ENCODE results near the gene RFC4. TPM values are rescaled to one million over a fixed set of nuclear protein-coding genes. Genes with fewer than 3 reads are reported as not detected.

The RFC4 gene
- total and polyA plus RNA-seq, 2 of the 13 experiments (the other 11 are each of a cell fraction or from before 2014, with no cell fraction given), result 18.5 to 103 TPM

DNA sequence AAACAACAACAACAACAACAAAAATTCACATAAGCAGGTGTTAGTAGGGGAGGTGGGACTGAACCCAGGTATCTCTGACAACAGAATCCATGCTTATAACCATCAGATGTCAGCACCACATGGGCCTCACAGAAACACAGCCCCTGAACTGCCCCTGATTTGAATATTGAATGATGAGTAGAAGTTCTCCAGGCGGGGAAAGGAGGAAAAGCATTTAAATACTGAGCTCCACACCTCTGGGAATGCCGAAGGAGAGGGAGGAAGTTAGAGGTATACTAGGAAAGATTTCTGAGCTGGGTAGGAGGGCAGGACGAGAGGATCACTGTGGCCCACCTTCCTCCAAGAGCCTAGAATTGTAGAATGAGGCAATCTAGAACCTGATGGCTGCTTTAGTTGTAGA, 54.8 kb downstream of the RFC4 start:
- no peak for FAIRE-seq
- Histone ChIP-seq H4K20me1 (ENCODE audit: insufficient read depth, low read length) (no peaks in the 10 kb centered on the region), H3K4me2 (ENCODE audit: low read depth, low read length) (no peak overlapping the region), H3K4me3 (replicated peaks in 1 of 3; ENCODE audit: insufficient read depth in 1 of 3, low read depth in 2 of 3, low read length in 3 of 3) (no peak overlapping the region), H3K27me3 (ENCODE audit: control insufficient read depth in 1 of 2, insufficient read depth in 2 of 2, low read length in 2 of 2) (no peaks in the 10 kb centered on the region), H3K4me1 (ENCODE audit: insufficient read depth, low read length) (peaks cover 13% of the 10 kb centered on the region), H2AFZ (ENCODE audit: low read length) (no peak overlapping the region), H3K27ac (ENCODE audit: extremely low read length, insufficient read depth, low read length) (no peak overlapping the region), H3K9ac (ENCODE audit: insufficient read depth, low read depth, low read length) (no peak overlapping the region), H3K36me3 (replicated peaks in 1 of 2; ENCODE audit: control insufficient read depth in 1 of 2, insufficient read depth in 2 of 2, low read length in 2 of 2) (no peaks in the 10 kb centered on the region), H3K79me2 (ENCODE audit: insufficient read depth, low read length) (no peaks in the 10 kb centered on the region), H3K9me3 (ENCODE audit: low read length) (no peaks in the 10 kb centered on the region)
- WGBS (ENCODE audit: low lambda C conversion rate), result 85% methylated on average over 3 of the region's 3 CpGs
- TF ChIP-seq RFX1 (IDR thresholded peaks at IDR 0.05), result no peak
- no peak for TF ChIP-seq HMG20A (CRISPR knock-in tag; IDR thresholded peaks at IDR 0.05; ENCODE audit: borderline replicate concordance)
- no peak for TF ChIP-seq GATAD1 (CRISPR knock-in tag; IDR thresholded peaks at IDR 0.05)
- TF ChIP-seq, protein P1, sequence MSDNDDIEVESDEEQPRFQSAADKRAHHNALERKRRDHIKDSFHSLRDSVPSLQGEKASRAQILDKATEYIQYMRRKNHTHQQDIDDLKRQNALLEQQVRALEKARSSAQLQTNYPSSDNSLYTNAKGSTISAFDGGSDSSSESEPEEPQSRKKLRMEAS (IDR thresholded peaks at IDR 0.05), result no peak
- TF ChIP-seq ZBTB20 (CRISPR knock-in tag; IDR thresholded peaks at IDR 0.05; ENCODE audit: borderline replicate concordance, low read depth), result no peak
- TF ChIP-seq, protein P2, sequence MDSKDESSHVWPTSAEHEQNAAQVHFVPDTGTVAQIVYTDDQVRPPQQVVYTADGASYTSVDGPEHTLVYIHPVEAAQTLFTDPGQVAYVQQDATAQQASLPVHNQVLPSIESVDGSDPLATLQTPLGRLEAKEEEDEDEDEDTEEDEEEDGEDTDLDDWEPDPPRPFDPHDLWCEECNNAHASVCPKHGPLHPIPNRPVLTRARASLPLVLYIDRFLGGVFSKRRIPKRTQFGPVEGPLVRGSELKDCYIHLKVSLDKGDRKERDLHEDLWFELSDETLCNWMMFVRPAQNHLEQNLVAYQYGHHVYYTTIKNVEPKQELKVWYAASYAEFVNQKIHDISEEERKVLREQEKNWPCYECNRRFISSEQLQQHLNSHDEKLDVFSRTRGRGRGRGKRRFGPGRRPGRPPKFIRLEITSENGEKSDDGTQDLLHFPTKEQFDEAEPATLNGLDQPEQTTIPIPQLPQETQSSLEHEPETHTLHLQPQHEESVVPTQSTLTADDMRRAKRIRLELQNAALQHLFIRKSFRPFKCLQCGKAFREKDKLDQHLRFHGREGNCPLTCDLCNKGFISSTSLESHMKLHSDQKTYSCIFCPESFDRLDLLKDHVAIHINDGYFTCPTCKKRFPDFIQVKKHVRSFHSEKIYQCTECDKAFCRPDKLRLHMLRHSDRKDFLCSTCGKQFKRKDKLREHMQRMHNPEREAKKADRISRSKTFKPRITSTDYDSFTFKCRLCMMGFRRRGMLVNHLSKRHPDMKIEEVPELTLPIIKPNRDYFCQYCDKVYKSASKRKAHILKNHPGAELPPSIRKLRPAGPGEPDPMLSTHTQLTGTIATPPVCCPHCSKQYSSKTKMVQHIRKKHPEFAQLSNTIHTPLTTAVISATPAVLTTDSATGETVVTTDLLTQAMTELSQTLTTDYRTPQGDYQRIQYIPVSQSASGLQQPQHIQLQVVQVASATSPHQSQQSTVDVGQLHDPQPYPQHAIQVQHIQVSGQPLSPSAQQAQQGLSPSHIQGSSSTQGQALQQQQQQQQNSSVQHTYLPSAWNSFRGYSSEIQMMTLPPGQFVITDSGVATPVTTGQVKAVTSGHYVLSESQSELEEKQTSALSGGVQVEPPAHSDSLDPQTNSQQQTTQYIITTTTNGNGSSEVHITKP (CRISPR knock-in tag; IDR thresholded peaks at IDR 0.05; ENCODE audit: low read depth), result no peak
- TF ChIP-seq SYNCRIP (IDR thresholded peaks at IDR 0.05; ENCODE audit: insufficient read depth, low read depth, low read length), result no peak
- no peak for TF ChIP-seq ZBTB21 (CRISPR knock-in tag; IDR thresholded peaks at IDR 0.05)
- TF ChIP-seq DNMT1 (CRISPR knock-in tag; IDR thresholded peaks at IDR 0.05), result no peak
- TF ChIP-seq DMAP1 (CRISPR knock-in tag; IDR thresholded peaks at IDR 0.05), result no peak
- TF ChIP-seq ZNF317 (CRISPR knock-in tag; IDR thresholded peaks at IDR 0.05), result no peak
- in situ Hi-C loops (cut with HindIII; ENCODE audit: extremely low pct_ligation_motif_present, low pct_unique_long_range_greater_than_20kb), result loop anchor here (10.0 kb wide), 1 partner anchor 137 kb away; the partner anchor contains the start of gene AHSG
- DNase-seq (ENCODE audit: low spot score), result no peak
- intact Hi-C loops (cut with micrococcal nuclease; ENCODE audit: unreplicated experiment), result no loop called here
- POLR2A ChIA-PET, result no interaction called here
- CTCF ChIA-PET (ENCODE audit: low intra/inter-chr PET ratio, low total read pairs), result no interaction called here
- no peak for ATAC-seq
- BruUV-seq (replicated peaks), result no TSS peak

All from HepG2 (cell line).